ENCODE data around the gene KCNJ10. TPM values are rescaled to one million over a fixed set of nuclear protein-coding genes. Genes with fewer than 3 reads are reported as not detected.
"Not testable (repeated sequence)": the region's sequence is repeated elsewhere in the genome, so short reads cannot be mapped to it uniquely, and the experiment has no call there.

The KCNJ10 gene
- not detected for total RNA-seq
- long read RNA-seq = 0 reads

GRCh38 chr1:160069460-160070231, at the start of gene KCNJ10:
KCNJ10 (minus strand) TSS chr1:160070160; CDS start chr1:160042532, 27,628 bp downstream.
- intact Hi-C loops (cut with DNase I) = no loop called here
- no peak for ATAC-seq
- no peak for DNase-seq (ENCODE audit: missing footprints)

- no peak for DNase-seq (ENCODE audit: missing footprints)
- no peak for ATAC-seq
- intact Hi-C loops (cut with DNase I) = loop anchor here (5.0 kb wide), 2 partner anchors 43 to 88 kb away; partner anchors contain the start of gene PEA15
These were observed 49.0 kb upstream of the KCNJ10 start for GRCh38 chr1:160118928-160119327.

GRCh38 chr1:160117709-160118183, 47.8 kb upstream of the KCNJ10 start:
- ATAC-seq (peak; percentile 71), DNase-seq (ENCODE audit: missing footprints) (no peak)
- intact Hi-C loops (cut with DNase I) = loop anchor here (5.0 kb wide), 2 partner anchors 45 to 90 kb away; partner anchors contain the start of gene PEA15

- intact Hi-C loops (cut with DNase I) = loop anchor here (5.0 kb wide), 2 partner anchors 45 to 90 kb away; partner anchors contain the start of gene PEA15
- ATAC-seq = no peak
These were observed 47.3 kb upstream of the KCNJ10 start for GRCh38 chr1:160117300-160117699.

GRCh38 chr1:160116283-160117147, 46.6 kb upstream of the KCNJ10 start:
- intact Hi-C loops (cut with DNase I) = loop anchor here (1.0 to 5.0 kb wide), 3 partner anchors 16 to 91 kb away; partner anchors contain the start of gene PEA15
- DNase-seq (ENCODE audit: missing footprints) = no peak
- ATAC-seq = peak; percentile 29

More at GRCh38 chr1:160117300-160117699, 47.3 kb upstream of the KCNJ10 start:
- DNase-seq (ENCODE audit: missing footprints) = no peak

DNA sequence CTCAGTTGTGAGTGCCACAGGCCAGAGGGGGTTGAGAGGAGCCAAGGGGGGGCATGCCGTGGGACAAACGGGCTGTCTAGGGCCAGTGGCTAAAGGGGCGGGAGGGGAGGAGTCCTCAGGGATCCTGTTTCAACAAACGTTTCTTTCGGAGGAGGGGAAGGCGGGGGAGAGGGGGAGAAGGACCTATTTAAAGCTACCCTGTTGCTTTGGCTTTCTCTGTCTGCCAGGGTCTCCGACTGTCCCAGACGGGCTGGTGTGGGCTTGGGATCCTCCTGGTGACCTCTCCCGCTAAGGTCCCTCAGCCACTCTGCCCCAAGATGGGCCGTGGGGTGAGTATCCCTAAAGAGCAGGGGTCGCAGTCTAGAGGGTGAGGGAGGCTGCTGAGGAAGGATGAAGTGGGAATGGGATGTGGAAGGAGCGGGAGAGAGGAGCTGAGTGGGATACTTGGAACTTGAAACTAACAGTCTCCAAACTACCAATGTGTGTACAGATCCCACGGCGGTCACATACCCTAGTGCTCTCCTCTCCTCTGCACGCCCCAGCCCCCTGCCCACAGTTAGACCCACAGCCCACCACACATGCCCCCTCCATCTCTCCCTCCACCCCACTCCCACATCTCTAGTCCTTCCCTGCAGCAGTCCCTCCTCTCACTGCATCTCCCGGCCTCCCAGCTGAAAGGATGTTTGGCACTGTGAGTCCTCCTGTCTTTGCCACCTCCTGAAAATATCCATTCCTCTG, 45.8 kb upstream of the KCNJ10 start, which contains the start of gene ATP1A2:
ATP1A2 (plus strand) TSS at position 215 of the 738 bp plus-strand sequence; CDS start at position 318, 103 bp downstream.
- ATAC-seq (peak; percentile 72), DNase-seq (ENCODE audit: missing footprints) (no peak)
- intact Hi-C loops (cut with DNase I) = loop anchor here (1.0 to 5.0 kb wide), 3 partner anchors 17 to 92 kb away; partner anchors contain the start of gene PEA15

- ATAC-seq (peak; percentile 5), DNase-seq (ENCODE audit: missing footprints) (no peak)
- intact Hi-C loops (cut with DNase I) = no loop called here
These were observed 44.1 kb upstream of the KCNJ10 start for GRCh38 chr1:160114085-160114484.

DNA sequence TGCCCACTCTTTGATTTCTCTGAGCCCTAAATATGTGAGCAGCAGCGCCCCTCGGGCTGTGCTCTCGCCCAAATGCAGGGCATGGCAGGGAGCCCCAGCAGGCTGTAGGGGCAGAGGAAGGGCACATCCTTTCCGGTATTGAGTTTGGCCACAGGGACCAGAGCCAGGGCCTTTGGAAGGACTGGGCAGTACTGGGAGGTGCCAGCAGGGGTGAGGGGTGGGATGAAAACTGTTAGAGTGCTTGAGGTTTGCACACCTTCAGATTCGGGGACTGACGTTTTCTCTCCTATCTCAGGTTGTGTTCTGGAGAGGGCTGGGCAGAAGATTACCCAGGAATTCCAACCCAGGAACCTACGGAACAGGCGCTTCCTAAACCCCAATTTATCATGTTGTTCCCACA, 43.4 kb upstream of the KCNJ10 start:
- intact Hi-C loops (cut with DNase I) = no loop called here
- no peak for DNase-seq (ENCODE audit: missing footprints)
- no peak for ATAC-seq

DNA sequence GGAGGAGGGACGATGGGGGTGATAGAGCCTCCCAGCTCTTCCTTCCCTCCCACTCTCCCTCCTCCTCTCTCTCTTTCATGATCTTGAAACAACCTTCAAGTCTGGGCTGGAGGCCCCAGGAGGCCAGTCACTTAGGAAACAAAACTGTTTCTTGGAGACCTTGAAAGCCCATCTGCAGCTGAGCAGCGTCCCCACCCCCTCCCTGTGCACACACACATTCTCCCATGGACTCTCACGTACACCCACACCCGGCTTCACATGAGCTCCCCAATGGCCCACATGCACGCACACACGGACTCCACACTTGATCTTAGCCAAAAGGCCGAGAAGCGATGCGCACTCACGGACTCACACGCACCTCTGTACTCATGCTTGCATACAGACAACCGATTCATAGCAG, 42.4 kb upstream of the KCNJ10 start:
- ATAC-seq = no peak
- DNase-seq (ENCODE audit: missing footprints) = no peak
- intact Hi-C loops (cut with DNase I) = no loop called here

DNA sequence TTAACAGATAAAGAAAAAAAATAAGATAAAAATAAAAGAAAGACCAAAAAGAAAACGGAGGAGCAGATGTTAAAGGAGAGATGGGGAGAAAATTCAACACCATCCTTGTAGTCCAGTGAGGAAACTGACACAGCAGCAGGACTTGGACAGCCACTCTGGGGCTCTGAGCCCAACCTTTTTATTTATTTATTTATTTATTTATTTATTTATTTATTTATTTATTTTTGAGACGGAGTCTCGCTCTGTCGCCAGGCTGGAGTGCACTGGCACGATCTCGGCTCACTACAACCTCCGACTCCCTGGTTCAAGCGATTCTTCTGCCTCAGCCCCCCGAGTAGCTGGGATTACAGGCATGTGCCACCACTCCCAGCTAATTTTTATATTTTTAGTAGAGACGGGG, 41.5 kb upstream of the KCNJ10 start:
- intact Hi-C loops (cut with DNase I); ATAC-seq; DNase-seq (ENCODE audit: missing footprints): not testable (repeated sequence)

GRCh38 chr1:160109686-160110085, 39.7 kb upstream of the KCNJ10 start:
- no peak for ATAC-seq
- intact Hi-C loops (cut with DNase I) = no loop called here
- DNase-seq (ENCODE audit: missing footprints) = no peak

GRCh38 chr1:160108888-160109662, 39.1 kb upstream of the KCNJ10 start:
- no peak for DNase-seq (ENCODE audit: missing footprints)
- intact Hi-C loops (cut with DNase I) = no loop called here

GRCh38 chr1:160107512-160107911, 37.6 kb upstream of the KCNJ10 start:
- DNase-seq (ENCODE audit: missing footprints) (no peak), ATAC-seq (no peak)
- intact Hi-C loops (cut with DNase I) = no loop called here

More at GRCh38 chr1:160108888-160109662, 39.1 kb upstream of the KCNJ10 start:
- ATAC-seq = no peak

- ATAC-seq = no peak
- intact Hi-C loops (cut with DNase I) = no loop called here
- DNase-seq (ENCODE audit: missing footprints) = no peak
These were observed 35.2 kb upstream of the KCNJ10 start for GRCh38 chr1:160105155-160105554.

GRCh38 chr1:160104486-160104885, 34.5 kb upstream of the KCNJ10 start:
- ATAC-seq (no peak), DNase-seq (ENCODE audit: missing footprints) (no peak)
- intact Hi-C loops (cut with DNase I) = loop anchor here (5.0 kb wide), 1 partner anchor 273 kb away; no protein-coding TSS in a partner anchor

DNA sequence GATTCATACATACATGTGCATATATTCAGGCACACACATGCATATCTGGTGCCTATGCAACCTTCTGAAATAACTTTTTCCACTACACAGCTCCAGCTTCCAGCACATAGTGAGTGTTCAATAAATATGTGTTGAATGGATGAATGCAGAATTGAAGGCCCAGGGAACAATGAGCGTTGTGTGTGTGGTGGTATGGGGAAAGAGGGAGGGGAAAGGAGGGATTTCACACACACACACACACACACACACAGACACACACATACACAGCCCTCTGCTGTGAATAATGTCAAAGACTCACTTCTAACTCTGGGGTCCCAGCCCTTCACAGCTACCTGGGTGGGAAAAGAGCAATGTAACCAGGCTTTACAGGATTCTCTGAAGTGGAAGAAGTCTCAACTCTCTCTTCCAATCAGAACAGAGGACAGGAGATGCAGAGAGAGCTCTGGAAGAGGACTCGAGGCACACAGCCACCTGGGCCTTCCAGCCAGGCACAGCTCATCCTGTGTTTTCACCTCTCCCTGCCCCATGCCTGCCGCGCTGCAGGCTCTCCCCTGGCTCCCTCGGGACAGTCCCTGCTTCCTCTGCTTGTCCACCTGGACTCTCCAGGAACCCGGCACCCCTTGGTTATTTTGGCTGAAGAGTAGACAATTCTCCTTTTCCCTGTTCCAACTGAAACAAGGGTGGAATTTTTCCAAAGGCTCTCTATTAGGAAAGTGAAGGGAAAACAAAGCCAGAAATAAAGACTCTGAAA, 33.9 kb upstream of the KCNJ10 start:
- intact Hi-C loops (cut with DNase I) = loop anchor here (5.0 kb wide), 1 partner anchor 273 kb away; no protein-coding TSS in a partner anchor
- DNase-seq (ENCODE audit: missing footprints) (no peak), ATAC-seq (no peak)

All from Right ventricle myocardium inferior (tissue), 1 donor.